AG04449 (cell line): ENCODE data around the gene MAP3K14.

Experiments used
- CTCF ChIA-PET: fragments of 350-600 bp; formaldehyde crosslinking; extraction: SDS; loops from one replicate; lab custom pipeline; 2021; ENCODE audit warnings: antibody characterized with exemption; lab: Yijun Ruan, JAX
- POLR2A ChIA-PET: fragments of 400-600, 350-600 bp; formaldehyde crosslinking; extraction: SDS; loops from one replicate; lab custom pipeline; 2020; ENCODE audit warnings: antibody characterized with exemption, inconsistent platforms; lab: Yijun Ruan, JAX
- DNase-seq: peaks from one replicate; pipeline ENCODE4 v3.0.0-alpha.2; 2010; ENCODE audit warnings: low read depth, low spot score
- H3K4me3 ChIP-seq: 2 replicates; pipeline ENCODE4 v1.5.1; 2011; ENCODE audit warnings: low read depth, mild to moderate bottlenecking, control low read depth, low read length
- CTCF ChIP-seq: IDR thresholded peaks from one replicate; pipeline ENCODE4 v1.5.1; 2011; ENCODE audit warnings: mild to moderate bottlenecking, moderate library complexity, low read length, control low read depth, inconsistent platforms; ENCODE audit not compliant: insufficient read depth; ENCODE audit errors: missing control alignments

MAP3K14 gene

GRCh38 chr17:45334701-45335677 lies 18.2 kb upstream of the MAP3K14 start:
- ChIA-PET POLR2A (no interaction called here), CTCF (no interaction called here)

GRCh38 chr17:45334231-45334630 lies 17.4 kb upstream of the MAP3K14 start:
- no peak overlapping the region for H3K4me3 ChIP-seq
- ChIA-PET CTCF (no interaction called here), POLR2A (interaction anchor here (1.5 kb wide), 1 partner anchor 13 kb away, joined by 5 read pairs; no protein-coding TSS in a partner anchor)

More at GRCh38 chr17:45334701-45335677, 18.2 kb upstream of the MAP3K14 start:
- no peak for TF ChIP-seq CTCF
- no peak for DNase-seq
- H3K4me3 ChIP-seq = no peak overlapping the region

GRCh38 chr17:45333702-45334092 lies 16.9 kb upstream of the MAP3K14 start:
- no peak overlapping the region for H3K4me3 ChIP-seq
- no peak for DNase-seq
- ChIA-PET CTCF (interaction anchor here (1.3 to 1.4 kb wide), 4 partner anchors 8 to 41 kb away, joined by 3 to 4 read pairs (median 3); no protein-coding TSS in a partner anchor), POLR2A (interaction anchor here (1.2 to 1.5 kb wide), 2 partner anchors 12 to 38 kb away, joined by 3 to 5 read pairs; no protein-coding TSS in a partner anchor)
- no peak for TF ChIP-seq CTCF

More at GRCh38 chr17:45334231-45334630, 17.4 kb upstream of the MAP3K14 start:
- TF ChIP-seq CTCF = no peak
- DNase-seq = no peak

GRCh38 chr17:45332989-45333701 lies 16.3 kb upstream of the MAP3K14 start:
- no peak for TF ChIP-seq CTCF
- H3K4me3 ChIP-seq = no peak overlapping the region
- ChIA-PET POLR2A (interaction anchor here (0.5 to 1.5 kb wide), 3 partner anchors 12 to 57 kb away, joined by 3 to 5 read pairs (median 3); no protein-coding TSS in a partner anchor), CTCF (interaction anchor here (1.3 to 1.4 kb wide), 4 partner anchors 9 to 40 kb away, joined by 3 to 4 read pairs (median 3); no protein-coding TSS in a partner anchor)
- no peak for DNase-seq

- no peak overlapping the region for H3K4me3 ChIP-seq
- CTCF ChIA-PET = interaction anchor here (1.3 to 1.4 kb wide), 4 partner anchors 9 to 39 kb away, joined by 3 to 4 read pairs (median 3); no protein-coding TSS in a partner anchor
- TF ChIP-seq CTCF = no peak
- DNase-seq = no peak
- POLR2A ChIA-PET = interaction anchor here (0.5 to 1.5 kb wide), 3 partner anchors 11 to 56 kb away, joined by 3 to 5 read pairs (median 3); no protein-coding TSS in a partner anchor
These were observed 15.7 kb upstream of the MAP3K14 start for GRCh38 chr17:45332505-45332904.
